Lower lobe of right lung (tissue), 2 donors: ENCODE data around the gene RIMKLB. TPM values are rescaled to one million over a fixed set of nuclear protein-coding genes. Genes with fewer than 3 reads are reported as not detected.
A peak's percentile ranks its signal among the peaks of the same experiment; 100 is the strongest.

Experiments used
- ATAC-seq, 2 donors: fragments of 200-7000 bp; cut with Tn5 transposase; one replicate each; pipeline ENCODE4 v1.9.1; 2020 to 2022; ENCODE audit warnings: mild to moderate bottlenecking in 2 of 2, moderate library complexity in 2 of 2
- DNase-seq: peaks from one replicate; pipeline ENCODE4 v3.0.0-alpha.2; 2020
- H3K27ac ChIP-seq: fragments of 200-600 bp; one replicate; pipeline ENCODE4 v1.8.0; 2022
- H3K27me3 ChIP-seq: fragments of 200-600 bp; one replicate; pipeline ENCODE4 v1.8.0; 2022; ENCODE audit warnings: low read depth
- H3K36me3 ChIP-seq: fragments of 200-600 bp; one replicate; pipeline ENCODE4 v1.8.0; 2022; ENCODE audit warnings: mild to moderate bottlenecking
- H3K4me1 ChIP-seq: fragments of 200-600 bp; one replicate; pipeline ENCODE4 v1.8.0; 2022
- H3K4me3 ChIP-seq: fragments of 200-600 bp; one replicate; pipeline ENCODE4 v1.8.0; 2022; ENCODE audit warnings: mild to moderate bottlenecking
- H3K9me3 ChIP-seq: fragments of 200-600 bp; one replicate; pipeline ENCODE4 v1.8.0; 2022
- intact Hi-C: fragments of 100-400 bp; cut with DNase I; formaldehyde crosslinking; loops from one replicate; pipeline ENCODE4 v1.11.0; 2022
- total RNA-seq: library from RNA; stranded (reverse); fragmentation: NEBNext Ultra II Directional; extraction: Animal tissue kit (Norgen Biotek cat#: 25700); gene quantifications from one replicate; pipeline ENCODE4 v1.2.1, GENCODE V29; 2021
- TF ChIP-seq, protein P1 (sequence below): fragments of 200-600 bp; IDR thresholded peaks from one replicate; pipeline ENCODE4 v1.8.0; 2022; ENCODE audit warnings: antibody characterized with exemption, mild to moderate bottlenecking
- donor health status: DM: no; HTN: yes; CAD: no; lungs with severe emphysema.

RIMKLB gene
- total RNA-seq, 1 donor from 2014 or later, result 30.5 TPM

DNA sequence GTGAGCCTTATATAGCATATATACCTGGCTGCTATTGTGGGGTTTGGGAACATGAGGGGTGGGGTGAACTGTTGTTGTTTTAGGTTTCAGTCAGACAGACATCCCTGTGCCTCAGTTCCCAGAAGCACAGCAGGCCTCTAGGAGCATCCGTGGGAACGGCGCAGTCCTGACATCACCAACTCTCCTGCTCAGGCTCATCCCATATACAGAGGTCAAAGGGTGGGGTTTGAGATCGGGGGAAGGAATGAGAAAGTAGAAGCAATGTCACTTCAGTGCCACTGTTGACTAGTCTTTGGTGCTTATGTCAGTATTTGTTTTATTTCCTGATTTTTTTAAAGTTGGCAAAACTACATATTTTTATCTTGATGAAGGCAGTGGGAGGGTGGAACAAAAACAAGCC lies 81.5 kb downstream of the RIMKLB start:
- no peaks in the 10 kb centered on the region for H3K9me3 ChIP-seq
- DNase-seq, result no peak
- no peaks in the 10 kb centered on the region for H3K27me3 ChIP-seq
- no peak overlapping the region for H3K4me3 ChIP-seq
- H3K4me1 ChIP-seq, result no peaks in the 10 kb centered on the region
- ATAC-seq, result no peak
- H3K27ac ChIP-seq, result no peak overlapping the region
- H3K36me3 ChIP-seq, result peaks cover 28% of the 10 kb centered on the region
- TF ChIP-seq, protein P1, sequence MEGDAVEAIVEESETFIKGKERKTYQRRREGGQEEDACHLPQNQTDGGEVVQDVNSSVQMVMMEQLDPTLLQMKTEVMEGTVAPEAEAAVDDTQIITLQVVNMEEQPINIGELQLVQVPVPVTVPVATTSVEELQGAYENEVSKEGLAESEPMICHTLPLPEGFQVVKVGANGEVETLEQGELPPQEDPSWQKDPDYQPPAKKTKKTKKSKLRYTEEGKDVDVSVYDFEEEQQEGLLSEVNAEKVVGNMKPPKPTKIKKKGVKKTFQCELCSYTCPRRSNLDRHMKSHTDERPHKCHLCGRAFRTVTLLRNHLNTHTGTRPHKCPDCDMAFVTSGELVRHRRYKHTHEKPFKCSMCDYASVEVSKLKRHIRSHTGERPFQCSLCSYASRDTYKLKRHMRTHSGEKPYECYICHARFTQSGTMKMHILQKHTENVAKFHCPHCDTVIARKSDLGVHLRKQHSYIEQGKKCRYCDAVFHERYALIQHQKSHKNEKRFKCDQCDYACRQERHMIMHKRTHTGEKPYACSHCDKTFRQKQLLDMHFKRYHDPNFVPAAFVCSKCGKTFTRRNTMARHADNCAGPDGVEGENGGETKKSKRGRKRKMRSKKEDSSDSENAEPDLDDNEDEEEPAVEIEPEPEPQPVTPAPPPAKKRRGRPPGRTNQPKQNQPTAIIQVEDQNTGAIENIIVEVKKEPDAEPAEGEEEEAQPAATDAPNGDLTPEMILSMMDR, result no peak
- intact Hi-C loops, result no loop called here

DNA sequence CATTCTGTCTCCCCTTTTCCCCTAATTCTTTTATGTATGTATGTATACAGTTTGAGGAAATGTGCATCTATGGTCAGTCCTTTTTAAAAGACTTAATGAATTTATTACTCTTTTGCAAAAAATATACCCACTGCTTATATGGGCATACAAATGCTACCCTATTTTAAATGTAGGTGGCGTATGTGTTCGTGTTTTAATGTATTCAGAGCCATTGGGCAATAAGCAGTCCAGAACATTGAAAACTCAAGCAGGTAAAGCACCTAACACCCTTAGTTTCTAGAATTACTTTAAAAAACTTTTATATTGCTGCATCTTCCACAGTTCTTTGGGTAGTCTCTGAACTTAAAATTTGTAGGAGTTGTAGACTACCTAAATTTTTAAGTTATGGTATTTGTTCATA lies 82.1 kb downstream of the RIMKLB start:
- TF ChIP-seq, protein P1, result no peak
- peaks cover 22% of the 10 kb centered on the region for H3K36me3 ChIP-seq
- intact Hi-C loops, result no loop called here
- DNase-seq, result no peak
- no peak for ATAC-seq
- no peaks in the 10 kb centered on the region for H3K4me1 ChIP-seq
- H3K27me3 ChIP-seq, result no peaks in the 10 kb centered on the region
- no peak overlapping the region for H3K27ac ChIP-seq
- no peak overlapping the region for H3K4me3 ChIP-seq
- H3K9me3 ChIP-seq, result no peaks in the 10 kb centered on the region

DNA sequence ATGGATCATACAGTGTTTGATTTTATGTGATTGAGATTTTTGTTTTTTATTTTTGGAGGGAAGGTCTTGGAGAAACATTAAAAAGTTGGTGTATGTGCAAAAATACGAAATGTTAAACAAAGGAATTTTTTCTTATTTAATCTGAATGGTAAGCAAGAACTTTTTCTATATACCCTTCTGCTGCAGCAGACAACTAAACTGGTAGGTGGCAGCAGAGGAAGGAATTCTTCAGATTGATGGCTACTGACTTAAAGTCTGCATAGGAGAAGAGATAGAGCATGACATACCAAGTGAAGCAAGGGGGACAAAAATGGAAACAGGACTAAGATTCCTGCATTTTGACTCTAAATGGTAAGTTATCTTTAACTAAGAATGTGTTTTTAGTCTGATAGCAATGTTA lies 82.6 kb downstream of the RIMKLB start:
- TF ChIP-seq, protein P1, result peak; percentile 16
- ATAC-seq, result peak in 1 of 2 donors; percentile 57
- intact Hi-C loops, result no loop called here

DNA sequence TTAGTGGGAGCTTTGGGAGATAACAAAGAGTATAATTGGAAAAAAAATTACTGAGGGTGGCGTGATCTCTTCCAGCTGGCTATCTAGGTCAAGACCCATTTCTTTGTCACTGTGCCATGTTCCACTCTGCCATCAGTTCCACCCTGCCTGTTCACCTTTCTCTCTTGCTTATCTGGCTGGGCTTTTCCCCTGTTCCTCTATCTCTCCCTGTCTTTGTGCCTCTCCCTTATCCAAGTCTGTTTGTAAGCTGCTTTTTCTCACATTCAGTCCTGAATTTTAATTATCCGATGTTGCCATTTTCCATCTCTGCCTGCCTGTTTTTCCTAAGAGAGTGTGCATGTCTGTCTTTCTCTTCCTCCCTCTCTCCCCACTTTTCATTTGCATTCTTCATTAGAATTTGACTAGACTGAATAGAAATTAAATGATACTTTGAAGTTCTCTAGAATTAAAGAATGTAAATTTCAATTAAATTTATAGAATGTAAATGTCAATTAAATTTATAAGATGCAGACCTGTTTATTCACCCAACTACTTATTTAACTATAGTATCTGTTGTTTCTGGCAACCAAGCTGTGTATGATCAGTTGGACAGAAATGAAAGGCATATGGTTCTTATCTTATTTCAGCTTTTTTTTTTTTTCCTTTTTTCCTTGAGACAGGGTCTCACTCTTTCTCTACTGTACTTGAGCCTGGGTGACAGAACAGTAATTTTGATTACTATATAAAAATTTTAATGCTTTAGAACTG lies 83.8 kb downstream of the RIMKLB start:
- Histone ChIP-seq H3K36me3 (peaks cover 10% of the 10 kb centered on the region), H3K4me3 (no peak overlapping the region), H3K27me3 (no peaks in the 10 kb centered on the region), H3K27ac (no peak overlapping the region), H3K9me3 (no peaks in the 10 kb centered on the region), H3K4me1 (no peaks in the 10 kb centered on the region)
- TF ChIP-seq, protein P1, result no peak
- intact Hi-C loops, result no loop called here
- ATAC-seq, result no peak
- no peak for DNase-seq

More for the DNA sequence above, 82.6 kb downstream of the RIMKLB start:
- H3K27me3 ChIP-seq, result no peaks in the 10 kb centered on the region
- H3K4me1 ChIP-seq, result no peaks in the 10 kb centered on the region
- H3K9me3 ChIP-seq, result no peaks in the 10 kb centered on the region
- DNase-seq, result no peak
- H3K4me3 ChIP-seq, result no peak overlapping the region
- no peak overlapping the region for H3K27ac ChIP-seq
- peaks cover 17% of the 10 kb centered on the region for H3K36me3 ChIP-seq

DNA sequence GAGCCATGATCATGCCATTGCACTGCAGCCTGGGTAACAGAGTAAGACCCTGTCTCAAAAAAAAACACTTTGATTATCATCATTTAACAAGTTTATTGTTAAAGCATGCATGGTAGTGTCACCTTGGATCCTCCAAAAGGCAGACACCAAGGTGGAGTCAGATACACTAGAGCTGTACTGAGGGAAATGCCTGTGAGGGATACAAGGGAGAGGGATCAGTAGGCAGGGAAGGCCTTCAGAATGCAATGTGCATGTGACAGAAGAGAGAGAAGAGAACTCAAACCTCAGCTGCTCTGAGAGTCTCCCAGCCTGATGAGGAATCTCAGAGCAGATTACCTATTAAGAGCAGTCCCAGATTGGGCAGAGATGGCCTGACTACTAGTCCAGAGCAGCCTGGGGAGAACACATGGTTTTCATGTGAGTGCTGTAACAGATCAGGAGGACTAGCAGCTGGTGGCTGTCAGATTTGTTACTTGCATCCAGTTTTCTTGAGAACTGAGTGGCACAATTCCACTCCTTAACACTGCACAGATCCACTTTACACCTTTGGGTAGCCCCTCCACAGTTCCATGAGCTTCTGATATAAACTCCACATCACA lies 86.6 kb downstream of the RIMKLB start:
- H3K36me3 ChIP-seq, result peaks cover 7% of the 10 kb centered on the region
- H3K4me3 ChIP-seq, result no peak overlapping the region
- H3K4me1 ChIP-seq, result no peaks in the 10 kb centered on the region
- TF ChIP-seq, protein P1, result no peak
- ATAC-seq (no peak), DNase-seq (no peak)
- intact Hi-C loops, result no loop called here
- H3K27ac ChIP-seq, result no peak overlapping the region
- no peaks in the 10 kb centered on the region for H3K27me3 ChIP-seq
- H3K9me3 ChIP-seq, result no peaks in the 10 kb centered on the region
